Astrocyte (in vitro differentiated cells and primary cell): ENCODE measurements around the gene RAB37.

Experiments used
- EZH2 ChIP-seq: IDR thresholded peaks from 2 replicates; pipeline ENCODE4 v1.6.1; 2012; ENCODE audit warnings: mild to moderate bottlenecking, low read length, inconsistent platforms; ENCODE audit not compliant: insufficient read depth
- TF ChIP-seq, protein P1 (sequence below): IDR thresholded peaks from 2 replicates; pipeline ENCODE4 v1.5.1; 2011; ENCODE audit warnings: low read depth, mild to moderate bottlenecking, inconsistent platforms, low read length, moderate library complexity; ENCODE audit not compliant: insufficient read depth

DNA sequence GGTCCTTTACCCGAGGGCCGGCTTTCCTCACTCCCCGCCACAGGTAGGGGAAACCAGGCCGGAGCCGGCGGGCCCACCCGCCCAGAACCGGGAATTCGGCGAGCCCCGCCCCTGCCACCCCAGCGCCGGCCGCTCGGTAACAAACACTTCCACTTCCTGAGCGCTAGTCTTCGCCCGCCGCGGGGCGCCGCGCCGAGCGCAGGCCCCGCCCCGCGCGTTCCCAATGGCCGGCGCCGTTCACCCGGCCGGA, 11.1 kb downstream of the RAB37 start:
- TF ChIP-seq EZH2 = no peak
- TF ChIP-seq, protein P1, sequence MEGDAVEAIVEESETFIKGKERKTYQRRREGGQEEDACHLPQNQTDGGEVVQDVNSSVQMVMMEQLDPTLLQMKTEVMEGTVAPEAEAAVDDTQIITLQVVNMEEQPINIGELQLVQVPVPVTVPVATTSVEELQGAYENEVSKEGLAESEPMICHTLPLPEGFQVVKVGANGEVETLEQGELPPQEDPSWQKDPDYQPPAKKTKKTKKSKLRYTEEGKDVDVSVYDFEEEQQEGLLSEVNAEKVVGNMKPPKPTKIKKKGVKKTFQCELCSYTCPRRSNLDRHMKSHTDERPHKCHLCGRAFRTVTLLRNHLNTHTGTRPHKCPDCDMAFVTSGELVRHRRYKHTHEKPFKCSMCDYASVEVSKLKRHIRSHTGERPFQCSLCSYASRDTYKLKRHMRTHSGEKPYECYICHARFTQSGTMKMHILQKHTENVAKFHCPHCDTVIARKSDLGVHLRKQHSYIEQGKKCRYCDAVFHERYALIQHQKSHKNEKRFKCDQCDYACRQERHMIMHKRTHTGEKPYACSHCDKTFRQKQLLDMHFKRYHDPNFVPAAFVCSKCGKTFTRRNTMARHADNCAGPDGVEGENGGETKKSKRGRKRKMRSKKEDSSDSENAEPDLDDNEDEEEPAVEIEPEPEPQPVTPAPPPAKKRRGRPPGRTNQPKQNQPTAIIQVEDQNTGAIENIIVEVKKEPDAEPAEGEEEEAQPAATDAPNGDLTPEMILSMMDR = no peak
